GM18499 (cell line): ENCODE data around the gene FOXO3B.
A peak's percentile ranks its signal among the peaks of the same experiment; 100 is the strongest.
"Not testable (repeated sequence)": the region's sequence is repeated elsewhere in the genome, so short reads cannot be mapped to it uniquely, and the experiment has no call there.

Experiments
- ATAC-seq: cut with Tn5 transposase; IDR thresholded peaks from one replicate; pipeline ENCODE4 v1.9.1; 2021; ENCODE audit warnings: moderate number of reproducible peaks; ENCODE audit not compliant: insufficient read depth, unreplicated experiment

The FOXO3B gene

DNA sequence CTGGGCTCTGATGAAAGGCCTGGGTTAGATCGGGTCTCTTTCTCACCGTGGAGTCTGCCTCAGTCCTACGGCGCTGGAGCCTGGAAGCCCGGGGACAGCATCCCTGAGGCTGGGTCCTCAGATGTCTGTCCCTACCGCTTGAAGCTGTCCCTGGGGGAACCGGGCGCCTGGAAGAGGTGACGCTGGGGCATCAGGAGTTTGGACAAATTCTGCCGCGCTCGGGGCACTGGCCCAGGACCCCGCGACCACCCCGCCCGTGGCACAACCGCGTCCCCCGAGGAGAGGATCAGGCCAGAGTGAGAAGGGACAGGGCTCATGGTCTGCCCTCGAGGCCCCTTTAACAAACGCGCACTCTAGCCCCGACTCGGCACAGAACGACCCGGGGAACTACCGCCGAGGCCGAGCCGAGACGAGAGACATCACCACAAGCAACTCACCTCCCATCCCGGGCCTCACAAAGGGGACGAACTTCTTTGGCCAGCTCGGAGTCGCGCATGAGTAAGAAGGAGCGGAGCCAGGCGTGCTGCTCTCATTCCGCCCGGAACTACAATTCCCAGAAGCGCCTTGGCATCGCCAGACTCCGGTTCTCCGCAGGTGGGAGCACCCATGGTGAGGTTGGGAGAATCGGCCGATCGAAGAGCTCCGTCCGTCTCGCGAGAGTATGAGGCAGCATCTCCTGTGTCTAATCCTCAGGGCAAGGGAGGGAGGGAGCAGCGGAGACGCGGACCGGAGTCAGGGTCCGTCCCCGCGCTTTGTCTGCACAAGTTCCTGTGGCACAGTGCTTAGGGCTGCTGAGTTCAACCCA is at the start of gene FOXO3B:
Gene FOXO3B, minus strand, starts transcription at position 548 of the 805 bp plus-strand sequence. CDS start 663 bp downstream, outside the sequence.
- ATAC-seq = peak; percentile 74

DNA sequence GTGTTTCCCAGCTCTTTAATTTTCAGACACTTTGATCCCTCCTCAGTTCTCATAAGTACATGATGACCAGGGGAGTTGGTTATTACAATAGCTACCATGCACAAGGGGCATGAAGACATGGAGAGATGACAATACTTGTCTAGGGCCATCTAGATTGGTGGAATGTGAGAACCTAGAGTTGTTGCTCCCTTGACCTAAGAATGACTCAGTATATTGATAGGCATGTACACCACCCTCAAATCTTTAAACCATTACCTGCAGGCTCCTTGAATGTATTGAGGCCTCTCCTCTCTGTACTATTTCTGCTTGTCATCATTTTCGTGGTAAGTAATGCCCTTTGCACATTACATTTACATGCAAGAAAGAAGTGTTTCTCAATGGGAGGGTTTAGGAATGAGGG is 41.4 kb upstream of the FOXO3B start:
- not testable (repeated sequence) for ATAC-seq

DNA sequence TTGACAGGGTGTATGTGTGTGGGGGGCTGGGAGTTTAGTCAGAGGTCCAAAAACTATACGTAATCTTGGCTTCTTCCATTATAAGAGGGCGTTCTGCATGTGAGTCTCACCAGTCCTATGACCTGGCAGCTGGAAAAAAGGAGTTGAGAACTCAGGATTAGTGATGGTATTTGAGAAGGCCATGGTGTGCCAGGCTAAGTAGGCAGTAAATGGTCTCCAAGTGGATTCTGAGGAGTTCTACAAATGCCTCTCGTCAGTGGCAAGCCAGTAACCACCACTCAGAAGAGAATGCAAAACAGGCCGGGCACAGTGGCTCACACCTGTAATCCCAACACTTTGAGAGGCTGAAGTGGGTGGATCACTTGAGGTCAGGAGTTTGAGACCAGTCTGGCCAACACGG is 40.5 kb upstream of the FOXO3B start:
- not testable (repeated sequence) for ATAC-seq

DNA sequence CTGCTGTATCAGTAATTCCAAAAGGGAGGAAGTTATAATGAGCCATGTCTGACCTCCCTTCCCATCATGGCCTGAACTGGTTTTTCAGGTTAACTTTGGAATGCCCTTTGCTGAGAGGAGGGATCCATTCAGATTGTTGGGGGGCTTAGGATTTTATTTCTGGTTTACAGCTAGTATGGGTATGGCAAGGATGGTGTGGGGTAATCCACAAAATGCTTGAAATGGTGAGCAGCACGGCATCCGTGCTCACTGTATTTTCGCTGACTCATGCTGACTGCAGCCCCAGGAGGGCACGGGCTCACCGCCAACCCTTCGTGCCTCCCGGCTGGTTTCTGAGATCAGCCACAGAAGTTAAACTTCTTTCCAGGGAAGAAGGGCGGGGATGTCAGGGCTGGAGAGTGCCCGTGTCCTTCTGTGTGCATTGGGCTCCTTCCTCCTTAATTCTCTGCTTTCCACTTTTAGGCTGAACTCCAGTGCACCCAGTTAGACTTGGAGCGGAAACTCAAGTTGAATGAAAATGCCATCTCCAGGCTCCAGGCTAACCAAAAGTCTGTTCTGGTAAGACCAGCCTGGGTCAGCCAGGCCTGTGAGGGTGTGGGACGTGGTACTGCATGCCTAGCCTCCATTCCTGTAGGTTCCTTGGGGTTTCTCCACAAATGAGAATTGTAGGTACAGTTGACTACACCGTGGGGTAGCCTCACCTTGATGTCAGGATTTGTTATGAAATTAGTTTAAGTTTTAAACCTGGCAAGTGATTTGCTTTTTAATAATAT is 39.8 kb upstream of the FOXO3B start:
- ATAC-seq = not testable (repeated sequence)

DNA sequence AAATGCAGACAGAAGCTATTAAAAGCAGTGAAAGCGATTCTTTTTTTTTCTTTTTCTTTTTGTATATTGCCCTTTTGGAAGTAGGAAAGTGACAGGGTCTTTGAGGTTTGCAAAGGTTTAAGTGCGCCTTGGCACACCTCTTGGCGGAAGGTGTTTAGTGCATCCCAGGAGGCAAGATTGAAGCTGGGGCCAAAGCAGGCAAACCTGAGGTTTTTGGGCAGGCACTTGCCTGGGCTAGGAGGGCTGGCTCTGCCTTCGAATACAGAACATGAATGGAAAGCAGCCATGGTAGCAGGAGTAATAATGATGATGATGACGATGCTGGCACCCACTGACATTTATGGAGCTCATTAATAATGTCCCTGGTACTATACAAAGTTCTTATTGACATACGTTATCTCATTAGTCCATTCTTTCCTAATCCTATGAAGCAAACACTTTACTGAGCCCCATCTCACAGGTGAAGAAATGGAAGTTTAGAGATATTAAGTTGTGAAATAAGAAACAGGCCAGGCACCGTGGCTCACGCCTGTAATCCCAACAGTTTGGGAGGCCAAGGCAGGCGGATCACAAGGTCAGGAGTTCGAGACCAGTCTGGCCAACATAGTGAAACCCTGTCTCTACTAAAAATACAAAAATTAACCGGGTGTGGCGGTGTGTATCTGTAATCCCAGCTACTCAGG is 37.5 kb upstream of the FOXO3B start:
- not testable (repeated sequence) for ATAC-seq

DNA sequence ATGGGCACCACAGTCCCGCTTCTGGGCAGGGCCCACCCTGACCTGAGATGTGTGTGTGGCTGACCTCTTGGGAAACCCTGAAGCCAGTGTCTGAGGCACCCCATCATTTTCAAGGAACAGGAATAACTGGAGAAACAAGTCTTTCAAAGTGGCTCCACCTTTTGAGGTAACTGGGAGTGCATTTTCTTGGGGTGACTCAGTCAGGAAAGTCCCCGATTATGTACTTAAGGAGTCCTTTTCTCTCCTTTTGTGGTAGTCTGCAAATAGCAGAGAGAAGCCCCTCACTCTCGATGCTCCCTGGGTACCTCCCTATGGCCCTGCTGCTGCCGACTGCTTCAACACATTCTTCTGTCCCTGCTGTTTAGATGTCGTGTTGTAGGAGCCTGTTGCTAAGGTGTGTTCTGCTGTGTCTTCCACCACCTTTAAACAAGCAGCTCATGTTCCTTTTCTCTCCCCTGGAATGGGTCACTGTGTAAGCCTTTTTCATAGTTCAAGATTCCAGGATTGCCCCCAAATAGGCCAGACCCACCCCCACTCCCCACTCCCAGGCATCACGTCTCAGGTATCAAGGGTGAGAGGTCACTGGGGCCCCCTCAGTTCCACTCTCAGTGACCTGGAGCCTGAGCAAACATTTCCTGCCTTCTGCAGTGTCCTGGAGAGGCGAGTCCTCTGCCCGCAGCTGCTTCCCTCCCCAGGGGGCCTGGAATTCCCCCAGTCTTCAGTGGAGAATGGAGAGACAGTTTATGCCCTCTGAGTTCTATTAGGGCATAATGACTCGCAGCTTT is 36.7 kb upstream of the FOXO3B start:
- not testable (repeated sequence) for ATAC-seq

DNA sequence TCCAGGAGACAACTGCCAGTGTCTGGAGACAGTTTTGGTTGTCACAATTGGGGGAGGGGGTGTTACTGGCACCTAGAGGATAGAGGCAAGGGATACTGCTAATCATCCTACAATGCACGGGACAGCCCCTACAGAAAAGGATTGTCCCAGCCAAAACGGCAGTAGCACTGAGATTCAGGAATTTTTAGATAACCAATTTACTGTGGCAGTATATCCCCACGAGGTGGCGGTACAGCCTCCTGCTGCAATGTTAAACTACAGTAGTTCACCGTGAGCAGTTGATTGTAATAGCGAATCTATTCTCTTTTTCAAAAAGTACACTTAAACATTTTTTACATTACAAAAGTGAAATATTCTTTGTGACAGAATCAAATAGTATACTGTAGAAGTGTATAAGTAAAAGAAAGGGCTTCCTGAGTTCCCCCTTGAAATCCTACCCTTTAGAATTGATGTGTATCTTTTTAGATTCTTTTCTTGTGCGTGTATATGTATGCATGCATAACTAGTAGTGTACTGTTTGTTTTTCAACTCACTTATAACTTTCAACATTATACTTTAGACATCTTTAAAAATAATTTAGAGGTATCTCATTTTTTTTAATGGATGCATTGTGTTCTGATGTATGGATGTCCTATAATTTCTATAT is 30.4 kb upstream of the FOXO3B start:
- not testable (repeated sequence) for ATAC-seq

DNA sequence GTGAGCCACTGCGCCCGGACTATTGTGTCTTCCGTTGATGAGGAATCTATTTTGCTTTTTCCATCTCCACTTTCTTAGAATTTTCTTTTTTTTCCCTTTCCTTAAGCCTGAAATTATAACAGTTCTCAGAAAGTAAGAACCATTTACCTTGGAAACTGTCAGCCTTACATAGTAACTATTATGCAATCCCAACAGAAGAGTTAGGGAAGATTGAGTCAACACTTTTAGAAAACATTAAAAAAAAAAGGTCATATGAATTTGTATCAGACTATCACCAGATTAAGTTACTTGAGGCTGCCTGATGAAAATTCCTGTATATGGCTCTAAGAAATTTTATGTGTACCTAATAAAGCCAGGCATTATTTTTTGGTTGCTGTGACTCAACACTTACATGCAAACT is 26.1 kb upstream of the FOXO3B start:
- not testable (repeated sequence) for ATAC-seq

DNA sequence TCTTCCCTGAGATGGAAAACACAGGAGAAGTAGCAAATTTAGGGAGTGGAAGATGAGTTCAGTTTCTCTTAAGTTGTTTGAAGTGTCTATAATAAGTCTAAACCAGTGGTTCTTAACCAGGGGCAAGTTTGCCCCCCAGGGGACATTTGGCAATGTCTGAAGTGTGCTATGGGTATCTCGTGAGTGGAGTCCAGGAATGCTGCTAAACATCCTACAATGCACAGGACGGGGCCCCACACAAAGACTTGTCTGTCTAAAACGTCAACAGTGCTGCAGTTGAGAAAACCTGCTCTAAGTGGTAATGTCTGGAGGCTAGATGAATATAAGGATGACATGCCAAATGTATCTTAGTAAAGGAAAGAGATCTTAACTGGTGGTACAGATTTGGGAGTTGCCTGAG is 23.8 kb upstream of the FOXO3B start:
- not testable (repeated sequence) for ATAC-seq

DNA sequence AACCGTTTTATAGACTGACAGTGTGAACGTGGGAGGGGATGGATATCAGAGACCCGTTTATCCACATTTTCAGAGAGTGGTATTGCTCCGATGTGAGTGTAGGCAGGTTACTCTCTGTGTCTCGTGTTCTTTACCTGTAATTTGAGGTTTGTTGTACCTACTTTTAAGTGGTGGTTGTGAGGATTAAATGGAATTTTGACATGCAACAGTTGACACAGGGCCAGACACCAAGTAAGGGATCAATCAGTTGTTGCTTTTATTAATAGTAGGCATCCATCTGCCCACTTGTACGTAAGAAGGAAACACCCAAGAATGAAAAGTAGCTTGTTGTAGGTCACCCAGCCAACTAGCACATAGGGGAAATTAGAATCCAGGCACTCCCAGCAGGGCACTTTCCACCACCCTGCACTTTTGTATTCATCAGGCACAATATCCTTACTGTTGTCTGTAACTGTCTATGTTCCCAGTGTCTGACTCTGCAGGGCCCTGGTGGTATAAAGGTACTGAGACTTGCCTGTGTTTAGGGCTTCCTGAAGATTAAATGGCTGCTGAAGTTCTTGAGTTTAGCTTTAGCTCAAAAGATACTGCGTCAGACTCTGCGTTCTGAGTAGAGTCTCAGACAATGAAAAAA is 16.5 kb upstream of the FOXO3B start:
- not testable (repeated sequence) for ATAC-seq

DNA sequence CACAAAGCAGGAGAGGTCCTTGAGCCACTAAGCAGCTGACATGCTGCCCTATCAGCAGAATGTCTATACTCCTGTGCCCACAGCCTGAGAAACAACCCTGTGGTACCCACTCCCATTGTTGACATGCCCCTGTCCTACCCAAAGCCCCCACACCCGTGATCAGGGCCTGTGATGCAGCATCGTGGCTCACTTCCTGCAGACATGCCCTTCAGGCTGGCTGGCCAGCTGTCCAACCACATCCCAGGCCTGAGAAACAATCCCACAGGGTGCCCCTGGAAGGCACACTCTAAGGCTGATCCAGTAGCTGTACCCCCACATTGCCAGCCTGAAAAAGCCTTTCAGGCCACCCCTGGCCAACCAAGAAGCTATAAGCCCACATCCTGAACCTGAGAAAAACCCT is 13.0 kb upstream of the FOXO3B start:
- not testable (repeated sequence) for ATAC-seq

DNA sequence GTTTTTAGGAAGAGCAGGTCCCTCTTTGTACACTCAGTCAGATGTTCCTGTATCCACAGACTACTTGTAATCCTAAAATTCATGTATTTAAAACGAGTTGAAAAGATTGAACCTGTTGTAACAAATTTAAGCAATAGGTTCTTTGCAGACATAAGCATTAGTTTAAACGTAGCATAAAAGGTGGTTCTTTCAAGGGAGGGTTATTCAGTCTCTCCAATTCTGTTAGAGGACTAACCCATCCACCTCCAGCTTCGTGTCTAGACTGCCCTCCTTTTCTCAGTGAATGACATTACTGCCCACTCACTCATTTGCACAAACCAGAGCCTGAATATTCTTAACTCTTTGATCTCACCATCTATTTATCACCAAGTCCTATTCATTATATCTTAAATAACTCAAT is 554 bp upstream of the FOXO3B start:
- not testable (repeated sequence) for ATAC-seq

DNA sequence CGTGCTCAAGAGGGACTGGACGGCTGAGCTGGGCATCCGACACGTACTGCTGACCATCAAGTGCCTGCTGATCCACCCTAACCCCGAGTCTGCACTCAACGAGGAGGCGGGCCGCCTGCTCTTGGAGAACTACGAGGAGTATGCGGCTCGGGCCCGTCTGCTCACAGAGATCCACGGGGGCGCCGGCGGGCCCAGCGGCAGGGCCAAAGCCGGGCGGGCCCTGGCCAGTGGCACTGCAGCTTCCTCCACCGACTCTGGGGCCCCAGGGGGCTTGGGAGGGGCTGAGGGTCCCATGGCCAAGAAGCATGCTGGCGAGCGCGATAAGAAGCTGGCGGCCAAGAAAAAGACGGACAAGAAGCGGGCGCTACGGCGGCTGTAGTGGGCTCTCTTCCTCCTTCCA is 4.7 kb downstream of the FOXO3B start:
- ATAC-seq = not testable (repeated sequence)

DNA sequence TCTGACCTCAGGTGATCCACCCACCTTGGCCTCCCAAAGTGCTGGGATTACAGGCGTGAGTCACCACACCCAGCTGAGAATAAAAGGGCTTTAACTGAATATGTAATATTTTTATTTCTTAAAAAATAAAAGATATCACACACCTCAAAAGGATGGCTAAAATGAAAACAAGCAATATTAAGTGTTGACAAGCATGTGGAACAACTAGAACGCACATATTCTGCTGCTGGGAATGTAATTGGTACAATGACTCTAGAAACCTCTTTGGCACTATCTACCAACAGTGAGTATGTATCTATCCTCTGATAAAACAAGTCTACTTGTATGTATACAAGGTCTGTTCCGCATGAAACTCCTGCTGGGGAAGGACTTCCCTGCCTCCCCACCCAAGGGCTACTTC is 5.2 kb downstream of the FOXO3B start:
- ATAC-seq = not testable (repeated sequence)

DNA sequence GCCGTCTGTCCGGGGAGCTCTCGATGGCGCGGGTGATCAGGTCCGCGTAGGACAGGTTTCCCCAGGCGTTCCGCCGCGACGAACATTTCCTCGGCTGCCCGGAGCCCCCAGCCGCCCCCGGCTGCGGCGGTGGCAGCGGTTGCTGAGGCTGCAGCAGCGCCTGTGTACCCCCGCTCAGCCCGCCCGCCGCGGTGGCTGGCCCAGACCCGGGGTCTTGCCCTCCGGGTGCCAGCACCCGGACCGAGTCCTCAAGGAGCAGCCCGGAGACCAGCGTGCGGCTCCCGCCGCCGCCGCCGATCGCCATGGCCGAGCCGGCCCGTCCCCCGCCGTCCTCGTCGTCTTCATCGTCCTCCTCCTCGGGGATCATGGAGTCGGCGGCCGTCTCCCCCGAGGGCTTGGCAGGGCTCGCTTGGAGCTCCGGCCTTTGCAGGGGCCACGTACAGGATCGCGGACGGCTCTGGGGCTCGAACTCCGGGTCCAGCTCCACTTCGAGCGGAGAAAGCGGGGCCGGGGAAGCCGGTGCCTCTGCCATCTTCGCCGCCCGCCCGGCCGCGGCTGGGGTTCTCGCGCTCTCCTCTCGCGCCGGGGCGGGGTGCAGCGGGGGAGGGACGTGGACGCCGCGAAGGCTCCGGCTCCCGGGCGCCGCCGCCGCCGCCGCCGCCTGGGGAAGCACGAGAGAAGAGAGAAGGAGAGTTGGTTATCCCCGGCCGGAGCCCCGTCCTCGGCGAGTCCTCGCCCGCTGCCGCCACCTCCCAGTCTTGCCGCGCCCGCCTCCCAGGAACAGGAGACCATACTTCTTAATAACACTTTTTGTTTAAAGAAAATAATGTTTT is 9.5 kb downstream of the FOXO3B start:
- ATAC-seq = not testable (repeated sequence)

DNA sequence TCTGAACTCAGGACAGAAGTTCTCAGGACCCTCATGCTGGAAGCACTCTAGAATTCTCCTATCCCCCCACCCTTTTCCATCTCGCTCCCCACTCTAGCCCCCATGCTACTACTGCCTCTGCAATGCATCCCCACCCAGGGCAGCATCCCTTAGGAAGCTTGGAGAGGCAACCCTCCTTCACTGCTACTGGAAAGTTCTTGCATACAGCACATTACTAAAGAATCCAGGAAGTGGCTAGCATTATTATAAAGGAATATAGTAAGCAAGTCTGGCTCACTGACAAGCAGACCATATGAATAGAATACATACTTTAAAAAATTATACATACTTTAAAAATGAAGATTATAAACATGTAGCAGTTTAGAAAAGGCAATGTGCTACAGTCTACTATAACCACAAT is 13.5 kb downstream of the FOXO3B start:
- not testable (repeated sequence) for ATAC-seq

DNA sequence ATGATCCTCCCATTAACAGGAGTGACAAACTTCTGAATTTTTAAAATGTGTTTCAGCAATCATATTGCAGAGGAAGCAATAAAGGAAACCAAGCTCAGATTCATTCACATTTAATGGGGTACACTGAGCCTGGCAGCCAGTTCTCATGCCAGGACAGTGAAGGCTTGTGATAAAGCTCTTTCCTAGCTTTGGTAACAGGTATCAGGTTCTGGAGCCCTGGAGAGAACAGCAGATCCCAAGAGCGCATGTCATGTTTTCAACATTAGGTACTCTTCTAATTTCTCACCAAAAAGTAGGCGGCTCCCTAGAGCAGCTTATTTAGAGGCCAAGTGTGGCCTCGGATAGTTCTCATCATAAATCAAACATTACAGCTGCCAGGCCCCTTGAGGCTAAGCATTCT is 14.6 kb downstream of the FOXO3B start:
- ATAC-seq = not testable (repeated sequence)

DNA sequence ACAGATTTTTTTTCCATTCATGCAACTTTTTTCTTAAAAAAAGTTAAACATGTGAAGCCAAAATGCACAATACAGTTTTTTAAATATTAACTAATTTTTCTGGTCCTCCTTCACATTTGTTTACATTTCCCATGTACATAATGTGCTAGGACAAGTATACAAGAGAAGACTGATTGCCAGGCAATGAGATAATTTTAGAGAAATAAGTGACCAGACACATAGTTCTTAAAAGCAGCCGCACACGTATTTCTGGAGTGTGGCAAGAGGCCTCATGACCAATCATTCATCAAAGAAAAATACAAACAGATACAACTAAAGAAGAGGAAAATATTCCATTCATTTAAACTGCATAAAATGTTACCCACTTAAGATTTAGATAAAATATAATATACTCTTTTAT is 15.8 kb downstream of the FOXO3B start:
- ATAC-seq = not testable (repeated sequence)
